ENCODE data around the gene KBTBD8.

The KBTBD8 gene

DNA sequence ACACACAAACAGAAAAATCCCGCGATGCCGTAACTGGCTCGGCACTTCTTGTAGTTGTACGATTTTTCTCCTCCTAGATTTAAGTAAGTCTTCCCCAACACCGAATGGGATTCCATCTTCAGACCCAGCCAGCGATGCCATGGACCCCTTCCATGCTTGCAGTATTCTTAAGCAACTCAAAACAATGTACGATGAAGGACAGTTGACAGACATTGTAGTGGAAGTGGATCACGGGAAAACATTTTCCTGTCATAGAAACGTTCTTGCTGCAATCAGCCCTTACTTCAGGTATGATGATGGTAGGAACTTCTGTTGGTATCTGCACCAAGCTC is 763 bp downstream of the KBTBD8 start:
- no peak for DNase-seq

DNA sequence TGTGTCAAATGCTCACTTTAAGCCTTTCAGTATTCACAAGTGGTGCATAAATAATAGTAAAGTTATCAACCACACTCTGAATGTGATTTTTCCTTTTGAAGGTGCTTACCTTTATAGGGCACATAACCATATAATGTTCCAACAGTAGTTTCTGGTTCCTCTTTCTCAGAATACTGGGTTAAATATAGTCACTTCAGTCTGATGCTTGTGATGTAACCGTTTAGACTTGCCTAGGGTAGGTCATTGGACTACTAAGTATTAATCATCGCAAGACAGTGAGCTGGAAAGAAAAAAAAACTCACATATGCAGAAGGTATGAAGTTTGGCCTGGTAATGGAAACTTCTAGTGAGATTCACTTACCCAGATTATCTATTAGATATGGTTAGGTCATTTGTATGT is 1.9 kb downstream of the KBTBD8 start:
- no peak for DNase-seq

DNA sequence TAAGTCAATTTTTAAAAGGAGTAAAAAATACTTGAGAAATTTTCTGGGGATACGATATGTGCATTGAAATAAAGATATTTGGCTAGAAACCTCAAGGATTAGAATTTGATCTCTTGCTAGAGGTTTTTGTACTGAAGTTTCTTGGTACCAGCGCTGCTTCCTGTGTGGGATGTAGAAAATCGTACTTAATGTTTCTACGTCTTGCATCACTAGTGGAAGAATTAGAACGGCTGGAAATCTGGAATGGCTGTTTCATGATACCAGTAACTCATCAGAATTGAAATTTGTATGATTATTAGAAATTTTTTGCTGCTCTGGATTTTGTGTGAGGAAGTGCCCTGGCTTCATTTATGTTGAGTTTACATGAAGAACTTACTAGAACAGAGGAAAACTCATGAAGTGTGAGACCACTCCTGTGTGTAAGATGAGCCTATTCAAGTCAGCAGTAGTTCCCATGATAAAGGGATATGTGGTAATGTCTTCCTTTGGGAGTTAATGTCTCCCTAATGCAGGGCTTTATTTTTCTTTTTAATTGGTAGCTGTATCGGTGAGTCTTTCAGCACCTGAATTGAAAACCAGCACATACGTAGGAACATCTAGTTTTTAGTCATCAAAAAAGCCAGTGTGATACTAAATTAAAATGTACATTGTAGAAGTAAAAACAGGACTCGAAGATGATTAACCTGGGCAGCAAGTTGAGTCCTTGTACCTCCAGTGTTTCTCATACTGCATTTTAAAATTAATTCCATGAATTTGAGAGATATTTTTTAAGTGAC is 3.2 kb downstream of the KBTBD8 start:
- DNase-seq = no peak

DNA sequence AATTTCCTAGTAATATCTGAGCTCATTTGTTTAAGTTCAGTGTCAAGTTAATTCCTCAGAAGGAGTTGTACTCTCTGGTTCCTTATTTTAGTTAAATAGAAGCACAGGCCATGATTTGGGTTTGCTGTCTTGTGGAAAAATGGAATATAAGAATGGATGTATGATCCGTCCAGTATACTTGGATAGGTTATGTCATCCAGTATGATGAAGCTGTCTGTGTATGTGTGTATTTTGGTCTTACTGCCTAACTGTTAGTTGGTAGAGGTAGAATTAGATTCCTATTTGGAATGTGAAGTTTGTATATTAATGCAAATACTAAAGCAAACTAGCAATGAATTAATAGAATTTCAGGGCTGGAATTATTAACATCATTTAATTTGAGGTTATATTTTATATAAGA is 7.9 kb downstream of the KBTBD8 start:
- DNase-seq = no peak

DNA sequence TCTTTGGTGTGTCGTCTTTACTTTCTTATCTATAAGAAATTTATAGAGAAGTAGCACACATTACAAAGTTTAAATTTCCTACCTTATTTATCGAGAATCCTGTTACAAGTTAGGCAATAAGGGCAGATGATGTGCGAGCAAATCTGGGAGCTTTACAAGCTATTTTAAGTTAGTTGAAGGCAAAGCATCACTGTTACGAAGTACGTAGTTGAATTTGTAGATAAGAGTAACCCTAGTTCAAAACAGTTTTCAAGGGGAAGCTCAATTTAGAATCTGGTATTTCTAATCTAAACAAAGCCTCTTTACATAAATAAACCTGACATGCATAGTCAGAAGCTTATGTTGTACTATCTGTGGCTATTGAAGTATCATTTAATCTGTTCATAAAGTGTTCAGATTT is 8.4 kb downstream of the KBTBD8 start:
- DNase-seq = no peak

DNA sequence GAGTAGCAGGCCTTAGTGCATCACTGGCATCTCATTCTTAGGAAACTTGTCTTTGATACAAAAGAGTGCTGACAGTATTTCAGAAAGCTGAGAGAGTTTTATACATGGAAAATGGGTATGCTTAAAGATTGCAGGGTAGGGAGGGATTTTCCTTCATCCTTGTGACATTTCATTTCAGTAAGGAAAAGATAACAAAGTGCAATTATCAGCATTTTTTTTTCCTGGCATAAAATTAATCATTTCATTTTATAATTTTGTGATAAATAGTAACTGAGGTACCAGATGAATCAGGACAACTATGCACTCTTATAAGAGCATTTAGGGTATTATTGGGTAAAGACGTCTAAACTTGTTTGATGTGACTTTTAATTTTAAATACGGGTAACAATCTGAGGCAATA is 10.3 kb downstream of the KBTBD8 start:
- no peak for DNase-seq

DNA sequence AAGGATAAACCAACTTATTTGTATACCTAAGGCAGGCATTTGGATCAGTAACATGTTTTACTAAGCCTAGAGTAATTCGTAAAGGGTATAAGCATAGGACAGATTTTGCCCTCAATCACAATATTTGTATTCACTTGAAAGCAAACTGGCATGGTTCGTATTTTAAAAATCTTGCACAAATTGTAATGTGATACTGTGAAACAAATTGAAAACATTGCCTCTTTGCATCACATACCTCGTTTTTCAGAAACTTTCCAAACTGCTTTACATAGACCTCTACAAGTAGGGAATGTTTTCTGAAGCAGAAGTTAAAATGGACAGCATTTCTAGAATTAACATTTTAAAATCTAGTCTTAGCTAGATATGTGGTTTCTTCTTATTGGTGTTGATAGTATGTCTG is 11.6 kb downstream of the KBTBD8 start:
- DNase-seq = no peak

DNA sequence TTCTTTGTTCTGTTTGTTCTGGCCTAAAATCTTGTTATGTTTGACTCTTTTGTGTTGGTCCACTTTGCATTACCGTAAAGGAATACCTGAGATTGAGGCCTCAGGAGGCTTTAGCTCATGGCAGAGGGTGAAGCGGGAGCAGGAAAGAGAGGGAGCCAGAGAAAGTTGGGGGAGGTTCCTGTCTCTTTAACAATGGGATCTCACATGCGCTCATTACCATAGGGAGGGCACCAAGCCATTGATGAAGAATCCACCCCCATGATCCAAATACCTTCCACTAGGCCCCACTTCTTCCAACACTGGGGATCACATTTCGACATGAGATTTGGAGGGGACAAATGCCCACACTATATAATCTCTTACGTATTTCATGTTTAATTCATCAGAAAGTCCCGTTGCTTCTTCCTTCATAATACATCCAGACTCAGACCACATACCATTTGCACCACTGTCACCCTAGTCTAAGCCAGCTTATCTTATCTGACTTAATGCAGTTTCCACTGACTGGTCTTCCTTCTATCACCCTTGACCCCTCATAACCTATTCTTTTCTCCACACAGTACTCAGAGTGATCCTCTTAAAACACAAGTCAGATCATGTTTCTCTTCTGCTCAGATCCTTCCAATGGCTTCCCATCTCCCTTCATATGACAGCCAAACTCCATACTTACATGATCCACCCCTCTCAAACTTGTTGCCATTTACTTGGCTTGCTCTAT is 13.5 kb downstream of the KBTBD8 start:
- no peak for DNase-seq

DNA sequence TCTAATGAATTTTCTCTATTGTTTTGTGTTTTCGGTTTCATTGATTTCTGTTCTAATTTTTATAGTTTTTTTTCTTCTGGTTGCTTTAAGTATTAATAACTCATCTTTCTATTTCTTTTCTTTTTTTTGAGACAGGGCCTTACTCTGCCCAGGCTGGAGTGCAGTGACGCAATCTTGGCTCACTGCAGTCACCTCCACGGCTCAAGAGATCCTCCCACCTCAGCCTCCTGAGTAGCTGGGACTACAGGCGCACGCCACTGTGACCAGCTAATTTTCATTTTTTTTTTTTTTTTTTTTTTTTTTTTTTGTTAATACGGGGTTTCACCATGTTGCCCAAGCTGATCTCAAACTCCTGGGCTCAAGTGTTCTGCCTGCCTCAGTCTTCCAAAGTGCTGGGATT is 14.5 kb downstream of the KBTBD8 start:
- DNase-seq = no peak

DNA sequence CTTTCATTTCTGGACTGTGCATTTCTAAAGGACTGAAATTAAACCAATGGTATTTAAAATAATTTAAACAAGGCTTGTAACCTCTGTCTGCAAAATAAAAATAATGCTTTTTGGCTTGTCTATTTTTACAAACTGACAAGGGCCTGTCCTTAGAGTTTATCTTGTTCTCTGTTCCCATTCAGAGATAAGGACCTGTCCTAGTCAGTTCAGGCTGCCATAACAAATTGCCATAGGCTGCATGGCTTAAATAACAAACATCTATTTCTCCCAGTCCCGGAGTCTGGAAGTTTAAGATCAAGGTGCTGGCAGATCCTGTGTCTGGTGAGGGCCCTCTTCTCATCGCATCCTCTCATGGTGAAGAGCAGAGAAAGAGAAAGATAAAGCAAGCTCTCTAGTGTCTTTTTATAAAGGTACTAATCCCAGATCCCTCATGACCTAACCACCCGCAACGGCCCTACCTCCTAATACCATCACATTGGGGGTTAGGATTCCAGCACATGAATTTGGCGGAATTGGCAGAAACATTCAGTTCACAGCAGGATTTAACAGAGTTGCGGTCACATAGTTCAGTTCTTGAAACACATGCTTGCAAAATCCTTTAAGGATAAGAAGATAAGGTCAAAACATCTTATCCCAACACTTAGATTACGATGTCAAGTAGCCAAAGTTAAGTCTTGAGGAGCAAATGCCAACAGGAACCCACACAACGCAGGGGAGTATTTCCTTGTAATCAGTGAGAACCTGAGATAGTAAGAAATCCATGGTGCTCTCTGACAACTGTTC is 17.8 kb downstream of the KBTBD8 start:
- DNase-seq = no peak

DNA sequence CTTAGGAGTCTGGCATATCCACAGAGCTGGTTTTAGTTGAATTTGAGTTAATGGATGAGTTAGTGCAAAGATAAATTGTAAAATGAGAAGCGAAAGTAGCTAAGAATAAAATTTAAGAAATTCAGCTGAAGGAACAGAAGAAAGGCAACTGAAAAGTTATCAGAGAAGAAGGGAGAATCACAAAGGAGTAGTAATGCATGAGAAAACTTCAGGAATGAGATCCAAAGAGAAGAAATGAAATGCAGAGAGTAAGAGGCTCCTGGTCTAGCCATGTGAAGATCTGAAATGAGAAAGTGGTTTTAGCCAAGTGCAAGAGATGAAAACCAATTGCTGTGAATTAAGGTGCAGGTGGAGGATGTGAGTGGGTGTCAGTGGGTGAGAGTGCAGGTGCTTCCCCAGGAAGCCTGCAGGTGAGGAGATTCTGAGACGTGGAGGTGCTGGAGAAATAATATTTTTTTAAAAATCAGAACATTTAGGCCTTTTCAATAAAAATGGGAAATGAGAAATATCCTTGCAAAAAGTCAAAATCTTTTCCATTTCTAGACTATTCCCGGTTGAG is 18.5 kb downstream of the KBTBD8 start:
- DNase-seq = no peak

DNA sequence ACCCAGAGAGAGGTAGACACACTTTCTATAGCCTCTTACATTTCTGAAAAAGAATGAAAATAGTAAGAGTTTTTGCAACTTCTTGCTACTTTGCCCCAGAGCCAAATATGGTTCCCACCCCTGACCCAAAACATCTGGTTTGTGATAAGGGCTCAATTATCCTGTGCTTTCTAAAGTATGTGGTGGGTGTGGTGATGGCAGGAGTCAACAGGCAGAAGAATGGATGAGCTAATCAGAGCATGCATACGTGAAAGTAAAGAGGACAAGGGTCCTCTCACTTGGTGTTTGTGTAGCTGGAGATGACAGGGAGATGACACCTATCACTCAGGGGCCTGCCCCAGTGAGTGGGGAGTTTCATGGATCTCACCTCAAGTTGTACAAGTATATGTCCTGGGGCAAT is 19.1 kb downstream of the KBTBD8 start:
- no peak for DNase-seq

DNA sequence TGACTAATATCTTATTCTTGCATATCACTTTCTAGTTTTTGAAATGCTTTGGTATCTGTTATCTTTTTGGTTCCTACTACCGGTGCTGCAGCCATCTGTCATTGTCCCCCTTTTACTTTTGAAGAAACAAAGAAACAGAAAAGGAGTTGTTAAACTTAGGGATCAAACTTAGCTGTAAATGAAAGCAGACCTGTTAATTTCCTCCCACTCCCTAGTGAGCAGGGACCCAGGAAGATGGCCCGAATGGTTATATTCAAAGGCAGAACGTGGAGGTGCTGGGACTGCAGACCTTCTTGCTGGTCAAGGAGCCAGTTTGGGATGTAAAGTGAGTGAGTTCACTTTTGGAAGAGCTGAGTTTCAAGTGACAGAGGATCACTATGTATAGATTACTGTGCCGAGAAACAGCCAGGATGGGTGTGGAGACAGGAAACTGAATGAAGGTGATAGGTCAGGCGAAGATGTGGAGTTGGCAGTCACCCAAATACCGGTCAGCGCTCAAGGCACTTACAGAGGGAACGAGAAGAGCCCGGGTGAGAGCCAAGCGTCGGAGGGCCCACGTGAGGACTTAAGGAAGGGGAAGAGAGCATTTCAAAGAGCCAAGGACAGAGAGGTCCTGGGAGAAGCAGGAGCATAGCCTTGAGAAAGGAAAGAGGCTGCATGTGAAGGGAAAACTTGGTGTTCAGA is 20.1 kb downstream of the KBTBD8 start:
- DNase-seq = no peak

DNA sequence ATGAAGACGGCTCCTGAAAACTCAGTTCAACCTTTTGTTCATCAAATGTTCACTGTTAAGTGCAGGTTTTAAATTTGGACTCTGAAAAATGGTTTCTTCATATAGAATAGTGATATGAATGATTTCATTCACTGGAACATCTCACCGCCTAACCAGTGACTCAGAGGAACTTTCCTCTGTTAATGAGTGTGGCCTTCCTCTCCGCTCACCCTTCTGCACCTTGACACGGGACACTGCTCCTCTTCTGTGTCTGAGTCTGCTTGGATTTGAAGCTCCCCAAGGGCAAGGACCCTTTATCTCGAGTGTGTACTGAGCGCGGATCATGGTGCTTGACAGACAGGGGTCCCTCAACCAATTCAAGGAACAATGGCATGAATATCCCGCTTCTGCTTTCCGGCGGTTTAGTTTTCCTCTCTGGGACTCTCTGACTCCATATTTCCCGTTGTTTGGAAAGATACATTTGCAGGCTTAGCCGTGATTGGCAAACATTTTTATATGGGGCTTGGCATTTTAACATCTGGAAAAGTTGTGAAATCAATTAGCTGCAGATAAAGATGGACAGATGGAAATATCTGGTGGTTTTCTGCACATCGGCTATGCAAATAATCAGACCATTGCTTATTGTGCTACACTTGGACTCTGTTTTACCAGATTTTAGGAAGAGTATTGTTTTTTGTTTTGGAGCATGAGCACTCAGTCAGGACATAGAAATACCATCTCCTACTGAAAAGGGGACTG is 20.9 kb downstream of the KBTBD8 start:
- DNase-seq = no peak

DNA sequence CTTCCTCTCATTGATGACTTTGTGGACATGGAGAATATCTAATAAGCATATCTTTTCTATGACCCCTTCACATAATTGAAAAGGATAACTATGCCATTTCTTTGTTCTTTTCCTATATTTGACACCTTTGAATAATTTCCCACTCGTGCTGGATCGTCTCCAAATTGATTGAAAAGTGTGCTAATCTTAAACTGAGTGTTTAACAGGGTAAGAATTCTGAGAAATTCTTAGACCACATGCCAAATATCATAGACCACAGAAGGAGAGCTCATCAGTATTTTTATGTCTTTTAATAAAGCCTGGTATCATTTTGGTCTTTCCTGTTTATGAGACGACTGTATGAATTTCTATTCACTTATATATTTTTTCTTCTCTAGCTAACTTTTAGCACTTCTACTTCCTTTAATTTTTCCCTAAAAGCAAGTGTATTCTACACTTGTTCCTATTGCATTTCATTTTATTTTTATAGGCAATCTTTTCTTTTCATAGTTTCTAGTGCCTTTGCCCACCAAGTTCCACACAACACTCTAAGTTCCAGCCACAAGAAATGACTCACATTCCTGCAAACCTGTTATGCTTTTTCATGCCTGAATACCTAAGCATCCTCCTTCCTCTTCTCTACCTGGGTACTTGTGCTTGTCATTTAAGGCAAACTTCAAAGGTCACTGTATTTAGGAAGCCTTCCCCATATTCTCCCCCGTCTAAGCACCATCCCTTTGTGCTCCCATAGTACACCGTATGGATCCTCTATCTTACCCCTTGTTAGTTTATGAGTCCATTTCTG is 30.1 kb downstream of the KBTBD8 start:
- DNase-seq = no peak

DNA sequence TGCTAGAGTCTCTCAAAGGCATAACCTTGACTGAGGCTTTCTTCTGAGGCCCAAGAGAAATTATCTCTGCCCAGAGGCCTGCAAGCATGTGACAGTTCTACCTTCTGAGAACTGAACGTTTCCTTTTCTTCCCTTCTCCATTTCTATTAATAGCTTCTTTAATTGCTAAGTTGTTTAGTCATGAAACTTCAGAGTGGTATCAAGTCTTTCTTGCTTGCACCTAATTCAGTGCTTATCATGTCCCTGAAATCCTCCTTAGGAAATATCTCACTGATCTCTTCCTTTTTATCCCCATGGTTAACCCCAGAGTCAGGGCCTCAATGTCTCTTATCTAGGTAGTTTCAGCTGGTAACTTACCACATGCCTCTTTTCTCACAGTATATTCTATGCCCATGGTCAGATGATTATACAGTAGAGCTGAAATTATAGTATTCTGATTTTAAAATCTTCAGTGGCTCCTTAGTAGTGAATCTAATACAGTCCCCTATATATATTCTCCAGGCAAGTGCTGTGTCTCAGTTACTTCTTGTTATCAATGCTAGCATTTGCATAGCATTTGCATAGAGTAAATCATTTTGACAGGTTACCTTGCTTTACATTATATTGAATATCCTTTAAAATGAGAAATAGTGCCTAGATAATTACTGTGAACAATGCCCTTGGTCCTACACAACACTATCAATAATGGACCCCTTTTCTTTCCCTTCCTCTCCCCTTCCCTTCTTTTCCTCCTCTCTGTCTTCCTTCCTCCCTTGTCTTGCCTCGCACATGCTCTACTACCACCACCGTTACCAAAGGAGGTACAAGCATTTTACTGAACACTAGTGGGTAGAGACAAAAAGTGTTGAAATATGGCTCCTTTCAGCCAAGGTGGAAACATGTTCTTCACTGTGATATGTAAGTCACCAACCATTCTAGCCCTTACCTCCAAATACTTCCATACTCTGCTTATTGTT is 33.0 kb downstream of the KBTBD8 start:
- no peak for DNase-seq

DNA sequence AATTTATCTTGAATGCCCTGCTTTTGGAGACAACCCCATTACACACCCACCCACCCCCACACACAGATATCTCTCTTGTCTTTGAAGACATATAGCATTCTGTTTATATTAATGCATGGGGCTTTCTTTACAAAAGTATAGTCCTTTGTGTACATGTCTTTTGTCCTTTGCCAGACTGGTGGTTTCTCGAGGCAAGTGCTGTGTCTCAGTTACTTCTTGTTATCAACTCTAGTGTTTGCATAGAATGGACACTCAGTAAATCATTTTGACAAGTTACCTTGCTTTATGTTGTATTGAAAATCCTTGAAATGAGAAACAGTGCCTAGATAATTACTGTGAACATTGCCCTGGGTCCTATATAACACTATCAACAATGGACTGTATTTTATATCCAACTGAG is 33.9 kb downstream of the KBTBD8 start:
- DNase-seq = no peak

DNA sequence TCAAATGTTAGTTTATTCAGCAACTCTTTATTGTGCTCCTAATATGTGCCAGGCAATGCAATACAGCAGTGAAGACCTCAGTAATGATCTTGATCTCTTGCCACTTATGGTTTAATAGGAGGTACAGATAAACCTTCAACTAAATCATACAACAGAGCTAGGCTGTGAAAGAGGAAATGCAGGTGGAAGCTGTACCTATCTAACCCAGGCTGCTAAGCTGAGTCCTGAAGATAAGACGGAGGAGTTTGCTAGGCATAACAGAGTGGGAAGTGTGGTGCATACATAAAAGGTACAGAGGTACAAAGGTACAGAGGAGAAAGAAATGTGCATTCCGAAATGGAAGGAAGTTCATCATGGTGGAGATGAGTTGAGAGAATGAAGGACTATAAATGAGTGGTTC is 35.0 kb downstream of the KBTBD8 start:
- DNase-seq = no peak

DNA sequence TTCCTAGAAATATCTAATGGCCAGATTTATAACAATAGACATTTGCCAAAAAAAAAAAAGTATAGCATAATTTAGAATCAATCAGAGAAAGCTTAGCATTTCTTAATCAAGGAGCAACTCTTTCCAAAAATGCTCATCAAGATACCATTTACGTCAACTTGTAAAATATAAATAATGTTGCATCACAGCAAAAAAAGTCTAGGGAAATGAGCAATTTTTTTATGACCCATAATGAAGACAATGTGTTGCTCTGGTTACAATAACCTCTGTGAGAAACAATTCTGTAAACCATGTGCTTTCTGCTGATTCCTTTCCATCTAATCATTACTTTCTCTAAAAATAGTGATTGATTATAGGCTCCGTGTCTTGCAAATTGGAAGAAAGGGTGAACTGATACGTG is 36.3 kb downstream of the KBTBD8 start:
- DNase-seq = no peak

DNA sequence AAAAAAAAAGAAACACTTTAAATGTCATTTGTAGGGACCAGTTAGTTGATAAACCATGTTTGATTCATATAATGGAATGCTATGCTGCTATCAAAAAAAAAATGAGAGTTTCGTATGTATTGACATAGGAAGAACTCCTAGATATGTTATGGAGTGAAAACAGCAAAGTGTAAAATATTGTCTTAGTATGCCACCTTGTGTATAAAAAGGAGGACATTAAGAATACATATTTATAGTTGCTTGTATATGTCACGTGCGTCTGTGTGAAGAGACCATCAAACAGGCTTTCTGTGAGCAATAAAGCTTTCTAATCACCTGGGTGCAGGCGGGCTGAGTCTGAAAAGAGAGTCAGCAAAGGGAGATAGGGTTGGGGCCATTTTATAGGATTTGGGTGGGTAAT is 39.5 kb downstream of the KBTBD8 start:
- no peak for DNase-seq
